OCI-LY3 (cell line): ENCODE measurements around the gene PCBD2.

Experiments used
- CTCF ChIP-seq: fragments of 200-600, 300-600 bp; sonication (generic); IDR thresholded peaks from 2 replicates; pipeline ENCODE4 v1.5.1; 2014; ENCODE audit warnings: antibody characterized with exemption, low read length, low read depth
- EZH2phosphoT487 ChIP-seq: fragments of 200-600 bp; shearing (Covaris generic); IDR thresholded peaks from 2 replicates; pipeline ENCODE4 v1.6.1; 2018; ENCODE audit warnings: antibody characterized with exemption, mixed run types, low read depth

- TF ChIP-seq CTCF = no peak
- no peak for TF ChIP-seq EZH2phosphoT487
Measured at GRCh38 chr5:134939500-134939899, 34.6 kb downstream of the PCBD2 start.
